ENCODE measurements around the gene CSNK2A1. TPM values are rescaled to one million over a fixed set of nuclear protein-coding genes. Genes with fewer than 3 reads are reported as not detected.

Gene CSNK2A1
- total and polyA plus RNA-seq, 2 donors from 2014 or later: 39.7 to 100 TPM

- Histone ChIP-seq H3K9ac (ENCODE audit: low read length in 3 of 3) (no peak overlapping the region), H3K4me1 (ENCODE audit: control insufficient read depth in 2 of 3, insufficient read depth in 2 of 3, low read depth in 1 of 3, low read length in 3 of 3) (peaks cover 0 to 2% (median 0%) of the 10 kb centered on the region in 3 donors), H3K27ac (ENCODE audit: low read depth in 2 of 2, low read length in 2 of 2) (no peak overlapping the region), H3K9me3 (ENCODE audit: control insufficient read depth in 2 of 3, insufficient read depth in 1 of 3, low read length in 3 of 3) (no peaks in the 10 kb centered on the region), H3K27me3 (ENCODE audit: control insufficient read depth, insufficient read depth, low read length) (no peaks in the 10 kb centered on the region), H3K36me3 (ENCODE audit: control insufficient read depth in 2 of 3, insufficient read depth in 3 of 3, low read length in 3 of 3) (no peaks in the 10 kb centered on the region), H3K4me3 (ENCODE audit: low read length in 3 of 3) (no peak overlapping the region)
- TF ChIP-seq, protein P1, sequence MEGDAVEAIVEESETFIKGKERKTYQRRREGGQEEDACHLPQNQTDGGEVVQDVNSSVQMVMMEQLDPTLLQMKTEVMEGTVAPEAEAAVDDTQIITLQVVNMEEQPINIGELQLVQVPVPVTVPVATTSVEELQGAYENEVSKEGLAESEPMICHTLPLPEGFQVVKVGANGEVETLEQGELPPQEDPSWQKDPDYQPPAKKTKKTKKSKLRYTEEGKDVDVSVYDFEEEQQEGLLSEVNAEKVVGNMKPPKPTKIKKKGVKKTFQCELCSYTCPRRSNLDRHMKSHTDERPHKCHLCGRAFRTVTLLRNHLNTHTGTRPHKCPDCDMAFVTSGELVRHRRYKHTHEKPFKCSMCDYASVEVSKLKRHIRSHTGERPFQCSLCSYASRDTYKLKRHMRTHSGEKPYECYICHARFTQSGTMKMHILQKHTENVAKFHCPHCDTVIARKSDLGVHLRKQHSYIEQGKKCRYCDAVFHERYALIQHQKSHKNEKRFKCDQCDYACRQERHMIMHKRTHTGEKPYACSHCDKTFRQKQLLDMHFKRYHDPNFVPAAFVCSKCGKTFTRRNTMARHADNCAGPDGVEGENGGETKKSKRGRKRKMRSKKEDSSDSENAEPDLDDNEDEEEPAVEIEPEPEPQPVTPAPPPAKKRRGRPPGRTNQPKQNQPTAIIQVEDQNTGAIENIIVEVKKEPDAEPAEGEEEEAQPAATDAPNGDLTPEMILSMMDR (IDR thresholded peaks at IDR 0.05; ENCODE audit: borderline replicate concordance, extremely low read depth, insufficient read depth): no peak
- FAIRE-seq: no peak
- intact Hi-C loops (cut with DNase I): no loop called here
- no peak for DNase-seq
Observed at GRCh38 chr20:588932-589672, 45.5 kb upstream of the CSNK2A1 start.

DNA sequence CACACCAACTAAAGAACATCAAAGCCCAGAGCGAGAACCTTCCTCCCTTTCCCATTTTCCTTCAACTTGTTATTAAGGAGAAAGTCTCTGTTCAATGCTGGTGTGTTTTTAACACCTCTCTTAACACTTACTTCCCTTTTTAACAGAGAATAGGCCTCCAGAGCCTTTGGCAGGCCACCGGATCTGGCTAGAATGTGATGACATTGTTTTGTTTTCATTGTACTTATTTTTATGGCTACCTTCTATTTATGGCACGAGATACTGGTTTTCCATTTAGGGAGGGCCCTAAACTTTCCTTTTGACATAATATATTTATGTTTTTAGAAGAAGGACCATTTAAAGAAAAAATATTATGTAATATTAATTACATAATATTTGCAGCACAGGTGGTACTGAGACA, 44.9 kb upstream of the CSNK2A1 start:
- FAIRE-seq (no peak), DNase-seq (no peak)
- intact Hi-C loops (cut with DNase I): no loop called here
- Histone ChIP-seq H3K9ac (ENCODE audit: low read length in 3 of 3) (no peak overlapping the region), H3K27ac (ENCODE audit: low read depth in 2 of 2, low read length in 2 of 2) (no peak overlapping the region), H3K27me3 (ENCODE audit: control insufficient read depth, insufficient read depth, low read length) (no peaks in the 10 kb centered on the region), H3K36me3 (ENCODE audit: control insufficient read depth in 2 of 3, insufficient read depth in 3 of 3, low read length in 3 of 3) (no peaks in the 10 kb centered on the region), H3K9me3 (ENCODE audit: control insufficient read depth in 2 of 3, insufficient read depth in 1 of 3, low read length in 3 of 3) (no peaks in the 10 kb centered on the region), H3K4me3 (ENCODE audit: low read length in 3 of 3) (no peak overlapping the region), H3K4me1 (ENCODE audit: control insufficient read depth in 2 of 3, insufficient read depth in 2 of 3, low read depth in 1 of 3, low read length in 3 of 3) (peaks cover 0 to 2% (median 0%) of the 10 kb centered on the region in 3 donors)
- TF ChIP-seq, protein P1 (IDR thresholded peaks at IDR 0.05; ENCODE audit: borderline replicate concordance, extremely low read depth, insufficient read depth): no peak

DNA sequence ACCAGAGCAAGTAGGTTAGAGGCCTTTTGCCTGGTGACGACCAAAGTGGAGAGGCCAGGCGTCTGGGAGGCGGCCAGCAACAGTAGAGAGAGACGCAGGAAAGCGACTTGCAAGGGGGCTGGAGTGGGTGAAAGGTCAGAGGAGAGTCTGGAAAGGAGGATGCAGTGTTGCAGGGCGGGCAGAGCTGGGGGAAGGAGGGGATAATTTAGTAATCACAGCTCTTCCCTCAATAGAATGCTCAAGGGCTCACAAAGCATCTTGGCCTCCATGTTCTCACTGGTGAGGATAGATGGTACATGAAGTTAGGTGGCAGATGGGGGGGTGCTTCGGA, 41.3 kb upstream of the CSNK2A1 start:
- FAIRE-seq: no peak
- intact Hi-C loops (cut with DNase I): no loop called here

More for the DNA sequence above, 41.3 kb upstream of the CSNK2A1 start:
- Histone ChIP-seq H3K27me3 (ENCODE audit: control insufficient read depth, insufficient read depth, low read length) (no peaks in the 10 kb centered on the region), H3K36me3 (ENCODE audit: control insufficient read depth in 2 of 3, insufficient read depth in 3 of 3, low read length in 3 of 3) (no peaks in the 10 kb centered on the region), H3K9me3 (ENCODE audit: control insufficient read depth in 2 of 3, insufficient read depth in 1 of 3, low read length in 3 of 3) (no peaks in the 10 kb centered on the region), H3K4me1 (ENCODE audit: control insufficient read depth in 2 of 3, insufficient read depth in 2 of 3, low read depth in 1 of 3, low read length in 3 of 3) (peaks cover 0 to 2% (median 0%) of the 10 kb centered on the region in 3 donors), H3K27ac (ENCODE audit: low read depth in 2 of 2, low read length in 2 of 2) (no peak overlapping the region), H3K4me3 (ENCODE audit: low read length in 3 of 3) (no peak overlapping the region), H3K9ac (ENCODE audit: low read length in 3 of 3) (no peak overlapping the region)
- DNase-seq: no peak
- TF ChIP-seq, protein P1 (IDR thresholded peaks at IDR 0.05; ENCODE audit: borderline replicate concordance, extremely low read depth, insufficient read depth): no peak

Measured in kidney (tissue), 14 donors.